NCI-H1694 (cell line): ENCODE data around the gene HOXA5.

Experiments used
- DNase-seq: peaks from one replicate; lab custom pipeline; 2025; lab: John Stamatoyannopoulos, UW

The HOXA5 gene

DNA sequence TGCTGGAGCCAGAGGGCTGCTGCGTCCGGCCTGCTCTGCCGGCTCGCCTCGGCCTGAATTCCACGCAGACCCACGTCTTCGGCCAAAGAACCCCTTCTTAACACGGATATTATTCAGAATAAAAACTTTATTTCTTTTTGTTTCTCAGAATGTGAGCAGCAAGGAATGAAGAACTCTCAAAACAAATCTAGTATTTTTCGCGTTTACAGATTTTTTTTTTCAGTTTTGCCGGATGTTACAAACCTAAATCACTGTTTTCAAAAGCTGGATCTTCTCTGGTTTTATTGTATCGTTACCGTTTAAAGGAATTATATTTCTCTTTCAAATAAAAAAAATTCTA is 36.6 kb downstream of the HOXA5 start:
- no peak for DNase-seq

GRCh38 chr7:27106181-27106900 is 37.1 kb downstream of the HOXA5 start:
- no peak for DNase-seq

DNA sequence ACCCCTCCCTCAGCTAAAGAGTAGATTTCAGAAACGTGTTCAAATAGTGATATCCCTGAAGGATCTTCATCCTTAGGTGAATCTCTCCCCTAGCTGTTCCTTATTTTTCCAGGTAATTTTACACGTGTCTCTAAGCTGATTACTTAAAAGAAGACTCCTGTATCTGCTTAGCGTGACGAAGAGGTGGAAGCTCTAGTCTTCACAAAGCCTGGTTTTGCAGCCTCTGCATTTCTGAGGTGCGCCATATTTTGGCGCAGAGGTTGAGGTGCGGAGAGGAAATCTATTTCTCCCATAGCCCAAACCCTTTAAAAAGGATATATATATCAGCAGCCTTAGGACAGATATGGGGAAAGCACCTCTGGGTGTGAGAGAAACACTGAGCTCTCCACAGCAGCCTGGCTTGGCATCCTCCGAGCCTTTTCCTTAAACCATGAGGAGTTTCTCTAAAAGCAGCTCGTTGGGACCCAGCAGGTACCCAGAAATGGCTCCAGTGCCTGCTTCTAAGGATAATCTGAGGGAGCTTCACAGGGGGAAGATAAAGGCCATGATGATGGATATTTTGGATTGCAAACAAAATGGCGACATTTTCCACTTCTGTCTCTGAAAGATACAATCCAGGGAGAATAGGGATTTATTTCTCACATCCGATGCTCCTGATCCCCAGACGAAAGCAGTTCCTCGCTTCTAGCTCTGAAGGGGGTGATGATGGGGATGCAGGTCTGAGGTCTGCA is 38.0 kb downstream of the HOXA5 start:
- no peak for DNase-seq

DNA sequence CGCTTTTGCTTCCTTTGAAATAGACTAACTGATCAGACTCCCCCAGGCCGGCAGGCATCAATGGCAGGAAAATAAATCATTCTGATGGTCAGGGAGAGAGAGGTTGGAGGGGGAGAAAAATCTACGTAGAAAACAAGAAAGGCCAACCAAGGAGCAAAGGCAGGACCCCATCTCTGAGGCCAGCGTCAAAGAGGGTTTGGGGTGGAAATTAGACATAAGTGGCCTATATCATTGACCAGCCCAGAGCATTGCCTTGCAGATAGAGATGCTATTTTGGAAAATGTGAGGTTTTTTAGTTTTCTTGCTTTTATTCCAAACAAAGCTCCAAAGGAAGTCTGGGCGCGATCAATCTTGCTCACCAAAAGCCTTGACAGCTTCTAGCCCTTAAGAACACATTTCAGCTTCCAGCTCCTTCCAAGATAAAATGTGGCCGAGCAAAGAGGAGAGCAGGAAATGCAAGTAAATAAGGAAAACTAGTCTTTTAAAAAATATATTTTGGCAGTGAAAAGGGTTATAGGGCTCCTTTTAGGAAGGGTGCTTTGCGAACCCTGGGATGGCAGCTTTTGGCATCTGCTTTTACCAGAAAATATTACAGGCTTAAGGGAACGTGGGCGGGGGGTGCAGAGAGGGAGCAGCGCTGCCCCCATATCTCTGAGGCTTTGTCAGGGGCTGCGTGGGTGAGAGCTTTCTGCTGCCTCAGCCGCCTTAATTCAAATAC is 39.0 kb downstream of the HOXA5 start:
- DNase-seq = no peak

- DNase-seq = no peak
Measured at GRCh38 chr7:27103489-27104226, 39.8 kb downstream of the HOXA5 start.

DNA sequence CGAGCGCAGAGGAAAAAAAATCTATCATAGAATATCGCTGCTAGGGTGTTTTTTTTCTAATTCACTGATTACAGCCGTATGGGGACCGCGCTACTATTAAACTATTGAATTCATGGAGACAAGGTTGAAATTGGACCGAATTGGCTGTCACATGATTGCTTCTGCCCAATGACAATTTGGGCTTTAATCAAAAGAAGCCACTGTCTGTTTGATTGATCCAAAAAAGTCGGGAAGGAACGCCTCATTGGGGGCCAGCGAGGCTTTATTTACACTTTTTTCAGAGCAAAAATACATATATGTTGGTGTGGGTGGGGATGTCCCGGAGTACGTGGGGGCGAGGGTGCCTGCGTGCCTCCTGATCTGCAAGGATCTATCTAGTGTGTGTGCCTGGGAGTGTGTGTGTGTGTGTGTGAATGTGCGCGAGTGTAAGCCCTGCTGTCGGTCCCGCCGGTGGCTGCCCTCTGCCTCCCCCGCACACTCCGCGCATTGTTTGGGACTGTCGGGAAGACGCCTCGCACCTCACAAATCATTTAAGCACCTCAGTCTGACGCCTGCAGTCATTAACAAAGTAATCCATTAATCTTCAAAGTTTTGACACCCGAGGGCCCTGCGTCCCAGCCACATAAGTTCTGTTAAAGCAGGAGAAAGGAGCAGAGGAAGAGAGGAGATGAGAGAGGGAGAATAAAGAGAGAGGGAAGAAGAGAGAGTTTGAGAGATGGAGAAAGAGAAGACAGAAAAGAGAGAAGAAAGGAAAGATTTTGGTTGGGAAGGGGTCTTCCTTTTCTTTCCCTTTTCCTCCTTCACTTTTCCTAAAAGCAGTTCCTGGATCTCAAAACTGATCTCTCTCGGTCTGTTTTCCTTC is 40.7 kb downstream of the HOXA5 start, which contains the start of gene HOXA2:
HOXA2 (minus strand) TSS at position 103 of the 862 bp plus-strand sequence. CDS start 183 bp downstream, outside the sequence.
- DNase-seq = no peak

GRCh38 chr7:27101957-27102580 is 41.4 kb downstream of the HOXA5 start:
- DNase-seq = no peak

DNA sequence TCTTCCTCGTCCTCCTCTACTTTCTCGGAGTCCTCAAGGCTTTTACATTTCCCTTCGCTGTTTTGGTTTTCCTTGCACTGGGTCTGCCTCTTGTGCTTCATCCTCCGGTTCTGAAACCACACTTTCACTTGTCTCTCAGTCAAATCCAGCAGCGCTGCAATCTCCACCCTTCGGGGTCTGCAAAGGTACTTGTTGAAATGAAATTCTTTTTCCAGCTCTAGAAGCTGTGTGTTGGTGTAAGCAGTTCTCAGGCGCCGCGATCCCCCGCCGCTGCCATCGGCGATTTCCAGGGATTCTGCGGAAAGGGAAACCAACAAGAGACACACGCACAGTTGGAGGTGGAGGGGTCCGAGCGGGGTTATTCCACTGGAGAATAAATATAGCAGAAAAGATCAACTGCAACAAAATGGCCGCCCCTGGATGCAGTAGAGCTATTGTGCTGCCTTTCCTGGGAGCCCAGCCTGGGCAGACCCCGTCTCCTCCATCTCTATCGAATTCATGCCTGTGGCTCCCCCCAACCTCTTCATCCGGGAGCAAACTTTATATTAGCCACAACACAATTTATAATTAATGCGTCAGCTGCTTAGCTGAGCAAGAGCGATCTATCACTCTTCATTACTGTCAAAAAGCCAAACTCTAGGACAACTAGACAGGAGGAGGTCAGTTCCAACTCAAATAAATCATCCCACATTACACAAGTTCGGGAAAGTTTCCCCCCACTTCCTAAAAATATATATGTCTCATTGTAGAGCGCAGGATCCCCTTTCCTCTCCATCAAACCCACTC is 42.1 kb downstream of the HOXA5 start:
- DNase-seq = no peak

DNA sequence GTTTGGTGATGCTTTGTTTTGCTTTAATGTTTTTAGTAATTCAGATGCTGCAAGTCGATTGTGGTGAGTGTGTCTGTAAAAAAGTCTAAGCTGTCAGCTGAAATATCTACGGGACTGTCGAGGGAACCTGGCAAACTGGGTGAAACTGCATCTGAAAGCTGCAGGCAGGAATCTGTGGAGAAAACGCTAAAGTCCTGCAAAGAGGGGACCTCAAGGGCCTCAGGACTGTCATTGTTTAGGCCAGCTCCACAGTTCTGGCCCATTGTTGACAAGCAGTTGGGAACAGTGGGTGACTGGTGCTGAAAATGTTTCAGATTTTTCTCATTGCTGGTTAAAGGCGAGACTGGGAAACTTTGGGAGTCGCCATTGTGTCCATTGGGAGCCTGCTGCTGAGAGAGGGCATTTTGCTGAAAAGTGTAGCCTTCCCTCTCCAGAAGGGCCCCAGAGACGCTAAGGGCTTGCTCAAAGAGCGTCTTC is 42.7 kb downstream of the HOXA5 start:
- no peak for DNase-seq

GRCh38 chr7:27099453-27100370 is 43.8 kb downstream of the HOXA5 start:
- DNase-seq = no peak

- DNase-seq = no peak
Measured at GRCh38 chr7:27098578-27099451, 44.7 kb downstream of the HOXA5 start.

DNA sequence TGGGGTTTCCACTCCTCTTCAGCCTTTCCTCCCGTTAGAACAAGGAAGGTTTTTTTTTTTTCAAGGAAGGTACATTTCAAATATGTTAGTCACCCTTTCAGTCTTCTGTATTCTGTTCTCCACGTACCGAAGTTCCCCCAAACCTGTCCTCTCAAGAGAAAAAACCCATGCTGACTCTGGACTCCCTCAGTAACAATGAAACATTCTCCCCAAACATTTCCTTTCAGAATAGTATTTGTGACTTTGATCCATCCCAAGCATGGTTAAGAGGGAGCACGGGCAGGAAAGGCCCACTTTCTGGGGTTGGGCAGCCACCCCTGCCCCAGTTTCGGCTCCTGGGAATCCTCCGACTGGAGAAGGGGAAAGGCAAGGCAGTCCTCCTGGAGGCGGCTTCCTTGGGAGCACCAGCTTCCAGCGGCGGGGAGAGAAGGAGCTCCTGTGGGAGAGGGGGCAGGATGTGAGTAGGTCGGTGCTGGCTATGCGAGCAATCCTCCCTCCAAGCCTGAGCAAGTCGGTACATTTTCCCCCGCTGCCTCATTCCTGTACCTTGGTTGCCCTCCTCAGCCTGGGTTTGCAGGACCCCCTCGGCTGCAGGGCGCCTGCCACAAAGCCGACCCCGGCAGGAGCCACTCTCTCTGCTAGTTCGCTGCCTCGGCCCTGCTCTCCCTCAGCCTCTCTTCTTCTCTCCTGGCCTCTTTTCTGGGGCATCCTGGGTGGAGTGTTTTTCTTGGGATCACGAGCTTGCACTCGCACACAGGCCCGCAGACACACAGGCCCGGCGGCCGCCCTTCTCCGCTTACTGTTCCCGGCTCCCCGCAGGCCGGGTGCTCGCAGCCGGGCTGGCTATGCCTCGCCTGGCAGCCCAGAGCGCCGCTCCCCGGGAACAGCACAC is 45.5 kb downstream of the HOXA5 start:
- no peak for DNase-seq

DNA sequence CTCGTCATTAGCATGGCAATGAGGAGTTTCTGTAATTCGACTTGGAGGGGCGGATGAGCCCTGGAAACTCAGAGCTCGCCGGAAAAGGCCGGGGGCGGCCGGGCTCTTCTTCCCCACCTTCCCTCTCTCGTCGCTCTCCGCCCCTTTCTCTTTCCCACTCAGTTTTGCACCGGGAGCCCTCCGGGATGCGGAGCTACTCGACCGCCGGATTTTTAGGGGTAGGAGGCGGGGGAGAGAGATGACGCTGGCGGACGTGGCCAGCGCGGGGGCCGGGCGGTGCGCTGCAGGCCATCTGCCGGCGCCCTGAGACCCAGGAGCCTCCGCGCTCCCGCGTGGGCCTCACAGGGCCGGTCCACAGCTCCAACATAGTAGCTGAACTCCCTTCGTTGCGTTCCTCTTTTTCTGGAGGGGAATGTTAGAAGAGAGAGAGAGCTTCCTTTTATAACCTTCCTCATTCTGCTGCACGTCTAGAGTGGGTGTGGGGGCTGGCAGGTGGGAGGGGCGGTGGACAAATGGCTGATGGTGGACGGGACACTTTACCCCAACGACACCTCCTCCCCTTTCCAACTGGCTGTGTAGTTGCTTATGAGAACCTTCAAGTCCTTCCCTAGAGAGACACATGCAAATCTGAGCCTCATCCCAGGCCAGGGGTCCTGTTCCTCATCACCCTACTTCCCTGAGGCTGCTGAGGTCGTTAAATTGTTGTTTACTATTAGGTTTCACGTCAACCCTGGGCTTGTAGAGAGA is 46.5 kb downstream of the HOXA5 start:
- DNase-seq = no peak

- DNase-seq = peak; percentile 58
Measured at GRCh38 chr7:27095897-27096767, 47.3 kb downstream of the HOXA5 start, which contains the start of gene HOXA1. Gene HOXA1, minus strand, starts transcription at chr7:27096000. Its CDS starts 88 bp downstream, at chr7:27095912.
